Stimulated activated CD8-positive, alpha-beta memory T cell treated with anti-CD3 and anti-CD28 coated beads, Interleukin-2, amount 100 ng/mL, for 48 hours (primary cell): ENCODE results near the gene RBM26.

ENCODE experiments used
- DNase-seq, 2 donors: peaks; one replicate each; pipeline ENCODE4 v3.0.0-alpha.2; 2020; ENCODE audit warnings: low read depth in 2 of 2

The RBM26 gene

DNA sequence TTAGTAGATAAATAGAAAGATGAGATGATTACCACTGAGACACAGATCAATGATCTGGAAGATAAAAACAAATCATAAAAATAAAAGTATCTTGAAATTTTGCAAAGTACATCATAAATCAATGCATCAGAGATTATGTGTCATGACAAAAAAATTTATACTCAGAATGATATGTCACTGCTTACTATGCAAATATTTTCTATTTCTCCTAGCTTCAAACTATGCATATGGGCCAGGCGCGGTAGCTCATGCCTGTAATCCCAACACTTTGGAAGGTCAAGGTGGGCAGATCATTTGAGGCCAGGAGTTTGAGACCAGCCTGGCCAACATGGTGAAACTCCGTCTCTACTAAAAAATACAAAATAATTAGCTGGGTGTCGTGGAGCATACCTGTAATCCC, 17.3 kb upstream of the RBM26 start:
- no peak for DNase-seq

DNA sequence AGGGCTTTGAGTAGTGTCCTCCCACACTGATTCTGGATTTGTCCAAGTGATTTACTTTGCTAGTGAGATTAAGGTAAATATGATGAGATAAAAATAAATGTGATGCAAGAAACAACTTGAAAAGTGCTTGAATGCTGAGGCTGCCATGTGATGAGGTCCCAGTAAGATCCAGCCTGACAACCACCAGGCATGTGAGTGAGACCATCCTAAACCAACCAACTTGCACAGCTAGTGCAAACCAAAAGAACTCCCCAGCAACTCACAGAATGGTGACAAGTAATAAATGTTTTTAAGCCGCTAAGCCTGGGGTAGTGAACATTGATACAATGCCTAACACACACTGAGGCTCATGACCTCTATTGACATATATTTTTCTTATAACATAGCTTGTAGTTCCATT, 13.3 kb upstream of the RBM26 start:
- DNase-seq = no peak

DNA sequence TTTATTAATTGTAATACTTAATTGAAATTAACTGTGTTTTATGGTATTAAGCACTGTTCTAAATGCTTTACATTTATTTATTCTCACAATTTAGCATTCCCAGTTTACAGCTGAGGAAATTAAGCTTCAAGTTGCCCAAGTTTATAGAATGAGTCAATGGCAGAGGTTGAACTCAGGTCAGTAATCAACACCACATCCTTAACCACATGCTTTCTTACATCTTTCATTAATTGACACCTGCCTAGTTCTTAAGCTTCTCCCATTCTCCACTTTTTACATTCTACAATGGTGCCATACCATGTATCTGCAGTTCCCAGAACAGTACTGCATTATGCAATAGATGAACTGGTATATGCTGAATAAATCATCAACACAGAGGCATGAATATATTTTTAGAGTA, 11.7 kb upstream of the RBM26 start:
- no peak for DNase-seq

DNA sequence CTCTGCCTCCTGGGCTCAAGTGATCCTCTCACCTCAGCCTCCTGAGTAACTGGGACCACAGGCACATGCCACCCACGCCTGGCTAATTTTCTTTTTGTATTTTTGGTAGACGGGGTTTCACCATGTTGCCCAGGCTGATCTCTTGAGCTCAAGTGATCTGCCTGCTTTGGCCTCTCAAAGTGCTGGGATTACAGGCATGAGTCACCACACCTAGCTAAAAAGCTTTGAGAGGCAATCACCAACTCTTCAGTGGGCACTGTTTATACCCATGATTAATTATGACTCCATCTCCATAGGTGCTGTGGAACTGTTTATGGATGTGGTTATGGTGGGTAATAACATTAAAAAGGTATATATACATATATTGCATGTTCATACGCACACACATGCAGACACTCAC, 7.5 kb upstream of the RBM26 start:
- DNase-seq = no peak

DNA sequence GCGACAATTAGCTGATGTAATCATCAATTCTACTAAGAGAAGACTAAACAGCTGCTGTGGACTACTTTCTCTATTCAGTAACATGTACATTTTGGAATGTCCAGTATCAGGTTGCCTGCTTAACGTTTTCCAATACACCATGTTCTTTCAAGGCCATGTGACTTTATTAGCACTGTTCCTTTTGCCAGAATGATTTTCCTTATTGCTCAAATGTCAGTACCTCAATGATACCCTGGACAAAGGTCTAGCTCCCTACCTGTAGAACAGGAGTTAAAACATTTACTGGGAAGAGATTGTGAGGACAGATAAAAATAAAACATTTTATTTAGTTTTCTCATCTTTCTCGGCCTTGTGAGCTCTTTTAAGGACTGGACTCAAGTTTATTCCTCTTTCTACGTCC, 3.8 kb upstream of the RBM26 start:
- DNase-seq = no peak

DNA sequence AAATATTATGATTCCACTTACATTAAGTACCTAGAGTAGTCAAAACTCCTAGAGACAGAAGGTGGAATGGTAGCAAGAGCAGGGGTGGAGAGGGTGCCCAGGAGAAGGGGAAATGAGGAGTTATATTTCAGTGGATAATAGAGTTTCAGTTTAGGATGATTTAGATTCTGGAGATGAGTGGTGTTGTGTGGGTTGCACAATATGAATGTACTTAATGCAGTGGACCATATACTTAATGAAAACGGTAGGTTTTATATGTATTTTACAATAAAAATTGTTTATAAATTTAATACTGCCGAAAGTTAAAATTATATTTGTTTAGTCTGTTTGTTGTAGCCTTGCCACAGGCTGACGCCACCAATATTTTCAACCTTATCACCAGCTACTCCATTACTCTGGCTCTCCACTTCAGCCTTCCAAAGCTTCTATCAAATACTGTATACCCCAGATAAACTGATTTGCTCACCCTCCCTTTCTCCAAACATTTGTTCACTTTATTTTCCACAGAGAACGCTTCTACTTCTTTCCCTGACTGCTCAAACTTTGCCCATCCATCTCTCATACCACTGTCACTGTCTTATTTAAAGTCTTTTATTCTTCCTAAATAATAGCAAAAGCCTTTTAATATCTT, 1.4 kb upstream of the RBM26 start:
- DNase-seq = no peak

DNA sequence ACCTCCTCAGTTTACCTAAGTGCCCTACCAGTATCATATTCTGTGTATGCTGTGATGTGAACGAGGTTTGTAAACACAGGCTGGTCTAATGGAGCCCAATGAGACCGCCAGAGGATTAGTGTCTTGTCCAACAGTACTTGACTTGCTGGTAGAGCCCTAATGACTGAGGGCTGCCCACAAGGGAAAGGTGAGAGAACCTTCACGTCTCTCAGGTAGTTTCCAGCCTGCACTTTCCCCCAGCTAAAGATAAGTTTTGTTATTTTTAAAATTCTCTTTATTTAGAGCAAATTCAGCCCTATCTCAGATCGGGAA, 498 bp upstream of the RBM26 start:
- no peak for DNase-seq

DNA sequence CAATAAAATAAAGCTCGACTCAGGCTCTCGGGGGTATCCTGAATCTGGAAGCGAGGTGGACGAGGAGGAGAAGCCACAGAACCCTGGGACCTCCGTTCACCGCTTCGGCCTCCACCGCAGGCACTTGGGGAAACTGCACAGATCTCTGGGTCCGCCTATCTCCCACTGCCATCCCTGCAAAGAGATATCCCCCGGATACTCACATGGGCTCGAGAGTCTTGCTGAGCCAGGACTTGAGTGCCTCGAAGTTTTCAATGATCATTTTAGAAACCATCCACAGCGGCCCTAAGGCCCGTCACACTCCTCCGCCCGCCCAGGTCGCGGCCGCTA, 589 bp downstream of the RBM26 start:
- no peak for DNase-seq

DNA sequence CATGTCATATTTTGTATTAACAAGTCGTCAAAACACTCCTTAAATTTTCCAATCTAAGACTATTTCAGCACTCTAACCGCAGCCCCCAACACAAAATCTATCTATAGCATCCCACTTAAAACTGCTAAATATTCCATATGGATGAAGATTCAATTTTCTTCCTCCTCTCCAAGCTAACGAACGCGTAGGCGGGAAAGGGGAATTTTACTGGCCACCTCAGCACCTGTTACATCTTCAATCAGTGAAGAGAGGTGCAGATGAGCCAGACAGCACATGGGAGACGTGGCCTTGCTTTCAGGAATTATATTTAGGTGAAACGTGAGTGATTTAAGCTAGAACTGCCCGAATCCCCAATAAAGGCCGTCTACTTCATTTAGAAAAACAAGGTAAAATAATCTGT, 1.1 kb downstream of the RBM26 start:
- no peak for DNase-seq

DNA sequence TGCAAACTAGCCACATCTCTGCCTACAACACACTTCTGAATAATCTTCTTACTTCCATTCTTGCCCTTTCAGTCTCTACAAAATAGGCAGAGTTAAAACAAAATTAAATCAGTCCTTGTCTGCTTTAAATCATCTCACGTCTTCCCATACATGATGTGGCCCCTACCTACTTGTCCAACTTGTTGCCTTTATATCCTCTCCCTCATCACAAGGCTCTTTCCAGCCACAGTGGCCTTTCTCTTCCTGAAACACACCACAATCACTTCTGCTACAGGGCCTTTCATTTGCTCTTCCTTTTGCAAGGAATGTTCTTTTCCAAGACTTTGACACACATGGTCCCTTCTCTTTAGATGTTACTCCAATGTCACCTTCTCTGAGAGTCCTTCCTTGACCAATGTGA, 1.7 kb downstream of the RBM26 start:
- no peak for DNase-seq

DNA sequence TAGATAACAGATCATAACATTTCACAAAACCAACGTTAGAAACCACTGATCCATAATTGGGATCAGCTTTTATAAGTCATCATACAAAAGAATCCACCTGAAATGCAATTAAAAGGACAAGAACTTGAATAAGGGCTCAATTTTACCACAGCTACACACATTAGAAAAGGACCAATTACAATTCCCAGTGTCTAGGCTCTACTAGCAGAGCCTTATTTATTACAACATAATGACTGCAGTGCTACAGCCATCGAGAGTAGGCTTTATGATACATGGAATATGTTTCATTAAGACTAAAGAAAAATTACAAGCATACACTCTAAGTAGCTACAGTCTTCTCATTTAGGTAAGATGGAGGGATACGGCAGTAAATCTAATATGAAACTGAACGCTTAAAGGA, 2.9 kb downstream of the RBM26 start:
- DNase-seq = no peak

DNA sequence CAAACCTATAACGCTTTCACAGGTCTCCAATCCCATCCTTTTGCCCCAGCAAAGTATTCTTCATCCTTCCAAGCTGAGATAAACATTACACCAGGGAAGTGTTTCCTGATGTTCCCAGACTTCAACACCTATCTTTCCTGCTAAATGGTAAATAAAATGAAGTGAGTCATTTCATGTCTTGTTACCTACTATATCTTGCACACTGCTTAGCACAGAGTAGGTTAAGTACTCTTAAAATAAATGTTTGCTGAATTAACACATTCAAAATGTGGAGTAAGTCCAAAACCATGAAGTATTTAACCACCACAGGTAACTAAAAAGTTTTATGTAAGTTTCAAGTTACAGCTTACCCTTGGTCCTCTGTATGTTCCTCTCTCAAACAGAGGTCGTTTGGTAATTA, 3.4 kb downstream of the RBM26 start:
- no peak for DNase-seq

DNA sequence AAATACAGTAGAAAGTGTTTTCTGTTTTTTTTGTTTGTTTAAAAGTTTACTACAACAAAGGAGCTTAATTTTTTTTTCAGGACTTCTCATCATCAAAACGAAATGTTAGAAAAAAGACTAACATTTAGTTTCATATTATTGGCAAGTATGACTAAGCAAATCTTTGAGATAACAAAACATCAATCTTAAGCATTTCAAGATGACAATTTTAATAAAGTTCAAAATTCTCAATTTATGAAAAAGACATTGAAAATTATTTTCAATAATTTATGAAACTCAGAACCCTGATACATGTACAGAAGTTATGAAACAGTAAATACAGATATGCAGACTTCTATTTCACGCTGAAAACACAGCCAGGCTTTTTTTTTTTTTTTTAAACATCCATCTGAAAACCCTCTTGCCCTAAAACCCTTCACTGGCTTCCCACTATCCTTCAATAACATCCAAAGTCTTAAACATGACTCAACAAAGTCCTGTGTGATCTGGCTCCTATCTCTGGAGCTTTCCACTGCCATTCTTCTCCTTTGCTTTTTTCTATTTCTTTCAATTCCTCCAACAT, 3.9 kb downstream of the RBM26 start:
- DNase-seq = no peak

DNA sequence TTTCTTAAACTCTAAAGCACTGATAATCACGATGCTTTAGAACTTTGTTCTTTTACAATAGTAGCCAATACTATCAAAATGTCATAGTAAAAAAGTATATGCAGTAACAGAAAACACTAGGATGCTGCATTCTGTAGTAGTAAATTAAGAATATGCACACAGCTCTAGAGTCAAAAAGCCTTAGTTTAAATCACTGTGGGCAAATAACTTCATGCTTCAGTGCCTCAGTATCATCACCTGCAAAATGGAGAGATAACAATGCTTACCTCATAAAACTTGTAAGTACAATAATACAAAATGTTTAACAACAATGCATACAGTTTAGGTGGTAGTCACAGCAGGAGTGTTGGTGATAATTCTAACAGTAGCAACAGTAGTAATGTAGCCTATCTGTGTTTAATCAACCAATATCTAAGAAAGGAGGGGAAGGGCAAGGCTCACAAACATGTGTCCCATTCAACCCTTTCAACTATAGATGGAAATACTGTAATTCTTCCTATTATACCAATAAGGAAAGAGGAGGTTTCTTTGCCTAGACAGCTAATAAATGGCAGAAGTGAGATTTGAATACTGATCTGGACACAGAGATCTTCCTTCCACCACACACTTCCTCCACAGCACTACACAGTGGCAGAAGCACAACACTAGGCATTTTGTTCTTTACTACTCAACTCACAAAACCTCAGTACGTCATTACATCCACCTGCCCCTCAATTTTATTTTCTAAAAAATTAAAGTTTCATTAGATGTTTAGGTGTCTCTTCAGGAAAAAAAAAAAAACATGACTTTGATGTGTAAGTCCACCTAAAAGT, 4.6 kb downstream of the RBM26 start:
- no peak for DNase-seq

DNA sequence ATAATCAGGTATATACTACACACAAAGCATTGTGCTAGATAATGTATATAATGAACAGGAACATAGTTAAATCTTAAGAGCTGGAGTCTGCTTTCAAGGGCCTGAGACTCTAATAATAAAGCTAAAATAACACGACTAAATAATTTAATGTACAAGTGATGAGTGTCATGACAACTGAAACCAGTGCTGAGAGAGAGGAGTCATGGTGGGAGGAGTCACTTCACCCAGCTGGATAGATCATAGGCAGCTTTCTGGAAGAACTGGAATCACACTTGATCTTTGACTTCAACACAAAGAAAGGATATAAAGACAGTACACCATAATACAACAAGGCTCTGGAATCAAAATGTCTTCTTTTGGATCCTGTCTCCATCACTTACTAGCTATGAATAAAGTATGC, 7.1 kb downstream of the RBM26 start:
- DNase-seq = no peak

DNA sequence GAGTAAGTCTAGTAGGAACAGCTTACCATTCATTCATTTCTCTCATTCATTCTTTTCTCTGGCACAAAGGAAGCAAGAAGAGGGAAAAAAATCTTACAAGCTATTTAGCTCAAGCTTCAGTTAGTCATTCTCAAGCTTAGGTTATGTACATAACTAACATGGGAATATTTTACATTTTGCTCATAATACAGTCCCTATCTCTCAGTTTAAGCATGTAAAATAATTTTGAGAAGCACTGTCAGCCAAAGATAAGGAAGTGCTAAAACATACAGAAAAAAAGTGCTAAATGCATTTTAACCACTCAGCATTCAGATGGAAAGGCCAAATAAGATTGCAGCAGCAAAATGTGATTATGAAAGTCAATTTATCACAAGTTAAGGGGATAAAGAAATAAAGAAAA, 7.9 kb downstream of the RBM26 start:
- no peak for DNase-seq

DNA sequence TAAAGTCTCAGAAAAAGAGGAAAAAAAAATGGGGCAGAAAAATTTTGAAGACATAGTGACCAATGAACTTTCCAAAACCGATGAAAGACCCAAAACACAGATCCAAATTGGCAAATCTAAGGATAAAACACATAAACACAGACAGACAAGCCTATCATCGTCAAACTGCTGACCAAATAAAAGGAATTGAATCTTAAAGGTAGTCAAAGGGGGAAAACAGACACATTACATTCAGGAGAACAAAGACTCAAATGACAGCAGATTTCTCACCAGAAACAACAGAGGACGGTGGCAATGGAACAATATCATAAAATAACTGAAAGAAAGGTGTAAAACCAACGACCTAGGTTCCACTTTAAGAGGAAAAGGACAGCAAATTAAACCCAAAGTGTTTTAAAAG, 10.2 kb downstream of the RBM26 start:
- no peak for DNase-seq

DNA sequence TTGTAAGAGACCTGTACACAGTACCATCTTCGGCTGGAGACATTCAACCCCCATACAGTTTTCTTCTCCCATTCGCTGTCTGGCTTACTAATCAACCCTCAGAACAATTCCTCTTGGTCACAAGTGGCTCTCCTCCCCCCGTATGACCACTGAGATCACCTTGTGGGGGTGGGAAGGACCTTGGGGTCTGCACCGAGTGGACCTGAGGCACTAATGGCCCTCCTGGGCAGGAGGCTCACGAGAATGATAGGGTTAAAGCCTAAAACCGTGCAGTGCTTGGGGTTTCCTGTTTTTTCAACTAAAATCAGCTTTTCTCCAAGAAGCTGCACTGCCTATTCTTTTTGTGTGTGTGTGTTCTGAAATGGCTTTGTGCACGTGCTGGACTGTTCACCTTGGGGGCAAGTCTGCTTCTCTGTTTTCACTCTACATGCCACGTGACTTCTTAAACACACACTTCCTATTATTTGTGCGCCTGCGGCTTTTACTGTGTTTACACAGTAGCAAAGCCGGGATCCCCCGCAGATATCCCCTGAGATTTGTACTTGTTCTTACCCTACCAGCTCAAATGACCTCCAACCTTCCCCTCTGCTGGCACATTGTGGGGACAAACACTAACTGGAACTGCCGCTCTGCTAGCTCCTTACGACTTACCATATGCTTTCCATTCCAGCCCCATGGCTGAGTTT, 12.3 kb downstream of the RBM26 start:
- no peak for DNase-seq

DNA sequence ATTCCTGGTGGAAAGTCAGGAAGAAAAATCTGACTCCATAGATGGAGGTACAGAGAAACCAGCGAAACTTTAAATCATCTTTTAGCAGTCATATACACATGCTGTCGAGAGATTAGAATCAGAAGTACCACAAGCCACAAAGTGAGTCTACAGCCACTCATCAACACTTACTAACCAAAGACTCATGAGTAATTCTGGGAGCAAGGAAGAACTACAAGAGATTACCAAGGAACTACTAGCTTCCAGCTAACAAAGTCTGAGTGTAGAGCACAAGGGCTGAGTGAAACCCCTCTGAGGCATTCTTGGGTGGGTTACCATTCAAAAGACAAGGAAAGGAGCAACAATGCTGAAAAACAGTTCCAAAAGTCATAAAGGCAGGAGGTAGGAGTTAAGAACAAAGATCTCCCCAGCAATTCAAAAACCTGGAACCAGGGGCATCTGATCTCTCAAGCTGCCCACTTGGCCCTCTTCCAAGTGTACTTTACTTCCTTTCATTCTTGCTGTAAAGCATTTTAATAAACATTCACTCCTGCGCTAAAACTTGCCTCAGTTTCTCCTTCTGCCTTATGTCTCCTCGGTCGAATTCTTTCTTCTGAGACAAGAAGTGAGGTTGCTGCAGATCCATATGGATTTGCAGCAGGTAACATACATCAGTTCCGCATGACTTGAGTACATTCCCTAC, 13.0 kb downstream of the RBM26 start:
- DNase-seq = no peak

DNA sequence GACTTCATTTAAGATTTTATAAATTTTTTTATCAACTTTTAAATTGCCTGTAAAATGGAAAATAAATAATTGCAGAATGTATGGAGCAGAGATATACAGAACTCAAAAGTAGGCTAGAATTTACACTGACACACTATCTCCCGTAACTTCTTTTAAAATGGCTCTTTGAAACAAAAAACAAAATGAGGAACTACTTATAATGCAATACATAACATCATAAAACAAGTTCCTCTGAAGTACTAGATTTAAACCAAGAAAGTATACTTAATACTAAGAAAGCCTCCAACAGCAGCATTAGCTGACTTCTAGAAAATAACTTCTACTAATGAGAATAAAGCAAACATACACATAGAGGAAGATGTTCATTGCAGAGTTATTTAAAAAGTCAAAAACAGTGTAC, 17.0 kb downstream of the RBM26 start:
- DNase-seq = no peak

DNA sequence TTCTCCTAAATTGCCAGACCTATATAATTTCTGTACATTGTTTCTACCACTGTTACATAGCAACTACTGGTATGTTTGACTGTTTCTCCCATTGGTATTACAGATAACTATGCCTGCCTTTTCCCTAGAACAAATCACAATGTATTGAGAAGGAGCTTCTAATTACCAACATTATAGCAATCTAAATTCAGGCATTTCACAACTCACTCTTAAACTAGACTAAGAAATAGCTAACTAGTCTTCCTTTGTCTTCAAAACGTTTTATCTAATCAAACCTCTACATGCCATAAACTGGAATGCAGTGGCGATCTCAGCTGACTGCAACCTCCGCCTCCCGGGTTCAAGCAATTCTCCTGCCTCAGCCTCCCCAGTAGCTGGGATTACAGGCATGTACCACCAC, 18.2 kb downstream of the RBM26 start:
- DNase-seq = no peak

DNA sequence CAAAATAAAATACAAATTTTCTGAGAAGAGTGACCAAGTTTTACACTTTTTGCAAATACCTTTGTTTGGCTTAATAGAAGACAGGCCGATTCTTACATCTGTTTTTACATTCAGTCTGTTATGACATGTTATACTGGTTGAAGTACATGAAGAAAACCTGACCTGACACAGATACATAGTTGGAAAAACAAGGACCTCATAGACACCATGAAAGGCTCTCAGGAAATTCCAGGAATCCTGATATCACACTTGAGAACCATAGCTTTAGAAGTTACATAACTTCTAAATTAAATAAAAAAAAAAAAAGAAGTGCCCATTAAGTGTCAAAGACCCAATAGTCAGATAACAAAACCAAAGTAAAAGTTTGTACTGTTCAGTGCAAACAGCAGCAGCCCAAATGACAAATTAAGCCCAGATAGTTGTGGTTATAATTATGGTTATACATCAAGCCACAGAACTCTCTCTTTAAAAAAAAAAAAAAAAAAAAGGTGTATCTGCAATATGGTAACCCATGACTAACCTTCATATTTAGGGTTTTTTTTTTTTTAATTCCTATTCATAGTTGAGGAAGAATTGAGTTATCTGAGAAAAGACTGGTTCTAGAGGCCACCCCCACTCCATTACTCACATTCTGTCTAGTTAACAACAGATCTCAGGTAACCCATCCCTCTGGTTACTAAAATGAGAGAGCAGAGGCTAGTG, 19.8 kb downstream of the RBM26 start:
- no peak for DNase-seq
